ENCODE measurements around the gene KCNJ1.

- TF ChIP-seq, protein P1, sequence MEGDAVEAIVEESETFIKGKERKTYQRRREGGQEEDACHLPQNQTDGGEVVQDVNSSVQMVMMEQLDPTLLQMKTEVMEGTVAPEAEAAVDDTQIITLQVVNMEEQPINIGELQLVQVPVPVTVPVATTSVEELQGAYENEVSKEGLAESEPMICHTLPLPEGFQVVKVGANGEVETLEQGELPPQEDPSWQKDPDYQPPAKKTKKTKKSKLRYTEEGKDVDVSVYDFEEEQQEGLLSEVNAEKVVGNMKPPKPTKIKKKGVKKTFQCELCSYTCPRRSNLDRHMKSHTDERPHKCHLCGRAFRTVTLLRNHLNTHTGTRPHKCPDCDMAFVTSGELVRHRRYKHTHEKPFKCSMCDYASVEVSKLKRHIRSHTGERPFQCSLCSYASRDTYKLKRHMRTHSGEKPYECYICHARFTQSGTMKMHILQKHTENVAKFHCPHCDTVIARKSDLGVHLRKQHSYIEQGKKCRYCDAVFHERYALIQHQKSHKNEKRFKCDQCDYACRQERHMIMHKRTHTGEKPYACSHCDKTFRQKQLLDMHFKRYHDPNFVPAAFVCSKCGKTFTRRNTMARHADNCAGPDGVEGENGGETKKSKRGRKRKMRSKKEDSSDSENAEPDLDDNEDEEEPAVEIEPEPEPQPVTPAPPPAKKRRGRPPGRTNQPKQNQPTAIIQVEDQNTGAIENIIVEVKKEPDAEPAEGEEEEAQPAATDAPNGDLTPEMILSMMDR (IDR thresholded peaks at IDR 0.05; ENCODE audit: low read depth, low read length): no peak
- no peak for TF ChIP-seq EZH2phosphoT487 (IDR thresholded peaks at IDR 0.05; ENCODE audit: low read depth)
These were observed 35.5 kb upstream of the KCNJ1 start for GRCh38 chr11:128902515-128903066.
